Right atrium auricular region (tissue), 2 donors: Measurements from ENCODE around the gene TRPV2. TPM values are rescaled to one million over a fixed set of nuclear protein-coding genes. Genes with fewer than 3 reads are reported as not detected.
"Not testable (repeated sequence)": the region's sequence is repeated elsewhere in the genome, so short reads cannot be mapped to it uniquely, and the experiment has no call there.

Source experiments
- DNase-seq: peaks from one replicate; pipeline ENCODE4 v3.0.0-alpha.2; 2019; ENCODE audit warnings: low spot score
- H3K27ac ChIP-seq, 2 donors: fragments of 200-600 bp; sonication (generic); 1 replicate in 1 of 2; 2 replicates in 1 of 2; pipeline ENCODE4 v1.5.1; 2016 to 2019
- H3K27me3 ChIP-seq, 2 donors: fragments of 200-600 bp; sonication (generic); one replicate each; pipeline versions ENCODE4 v1.5.1 to v1.6.0; 2017 to 2019
- H3K36me3 ChIP-seq: fragments of 200-600 bp; sonication (generic); one replicate; pipeline ENCODE4 v1.5.1; 2016
- H3K4me1 ChIP-seq, 2 donors: fragments of 200-600 bp; sonication (generic); one replicate each; pipeline versions ENCODE4 v1.5.1 to v1.6.0; 2017 to 2019
- H3K4me3 ChIP-seq, 2 donors: fragments of 200-600 bp; sonication (generic); 1 replicate in 1 of 2; 2 replicates in 1 of 2; pipeline ENCODE4 v1.5.1; 2017 to 2019; ENCODE audit warnings: mild to moderate bottlenecking in 1 of 2, moderate library complexity in 1 of 2
- H3K9me3 ChIP-seq, 2 donors: fragments of 200-600 bp; sonication (generic); one replicate each; pipeline ENCODE4 v1.5.1; 2019
- total RNA-seq, 2 donors: library from RNA; depleted of rRNA; stranded (reverse); fragments of >200 nt; gene quantifications; one replicate each; pipeline ENCODE4 v1.1.0, GENCODE V29; 2016
- TF ChIP-seq, protein P1 (sequence below), 2 donors: fragments of 200-600 bp; sonication (generic); IDR thresholded peaks; one replicate each; pipeline ENCODE4 v1.5.1; 2019; ENCODE audit warnings: antibody characterized with exemption in 2 of 2

Gene TRPV2
- total RNA-seq, 2 donors from 2014 or later = 6.7 to 15.0 TPM

DNA sequence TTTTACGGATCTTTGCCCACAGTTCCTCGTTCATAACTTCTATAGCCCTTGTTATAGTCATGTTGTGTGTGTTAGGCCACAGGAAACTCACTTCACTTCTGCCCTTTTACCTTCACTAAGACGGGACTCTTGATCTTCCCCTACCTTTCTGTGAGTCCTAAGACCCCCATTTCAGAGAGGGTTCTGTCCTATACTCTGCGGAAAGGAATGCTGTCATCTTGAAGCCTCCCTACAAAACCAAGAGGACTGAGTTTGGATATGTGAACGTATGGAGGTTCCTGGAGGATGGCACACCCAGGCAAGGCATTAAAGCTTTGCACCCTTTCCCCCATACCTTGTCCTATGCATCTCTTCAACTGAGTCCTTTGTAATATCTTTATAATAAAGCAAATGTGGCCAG, 30.8 kb upstream of the TRPV2 start:
- H3K27me3 ChIP-seq = no peaks in the 10 kb centered on the region
- DNase-seq = no peak
- H3K4me1 ChIP-seq = peaks cover 0 to 35% of the 10 kb centered on the region in 2 donors
- no peak overlapping the region for H3K4me3 ChIP-seq
- H3K27ac ChIP-seq = no peak overlapping the region
- H3K9me3 ChIP-seq = no peaks in the 10 kb centered on the region
- TF ChIP-seq, protein P1, sequence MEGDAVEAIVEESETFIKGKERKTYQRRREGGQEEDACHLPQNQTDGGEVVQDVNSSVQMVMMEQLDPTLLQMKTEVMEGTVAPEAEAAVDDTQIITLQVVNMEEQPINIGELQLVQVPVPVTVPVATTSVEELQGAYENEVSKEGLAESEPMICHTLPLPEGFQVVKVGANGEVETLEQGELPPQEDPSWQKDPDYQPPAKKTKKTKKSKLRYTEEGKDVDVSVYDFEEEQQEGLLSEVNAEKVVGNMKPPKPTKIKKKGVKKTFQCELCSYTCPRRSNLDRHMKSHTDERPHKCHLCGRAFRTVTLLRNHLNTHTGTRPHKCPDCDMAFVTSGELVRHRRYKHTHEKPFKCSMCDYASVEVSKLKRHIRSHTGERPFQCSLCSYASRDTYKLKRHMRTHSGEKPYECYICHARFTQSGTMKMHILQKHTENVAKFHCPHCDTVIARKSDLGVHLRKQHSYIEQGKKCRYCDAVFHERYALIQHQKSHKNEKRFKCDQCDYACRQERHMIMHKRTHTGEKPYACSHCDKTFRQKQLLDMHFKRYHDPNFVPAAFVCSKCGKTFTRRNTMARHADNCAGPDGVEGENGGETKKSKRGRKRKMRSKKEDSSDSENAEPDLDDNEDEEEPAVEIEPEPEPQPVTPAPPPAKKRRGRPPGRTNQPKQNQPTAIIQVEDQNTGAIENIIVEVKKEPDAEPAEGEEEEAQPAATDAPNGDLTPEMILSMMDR (IDR thresholded peaks at IDR 0.05) = no peak
- peaks cover 20% of the 10 kb centered on the region for H3K36me3 ChIP-seq

DNA sequence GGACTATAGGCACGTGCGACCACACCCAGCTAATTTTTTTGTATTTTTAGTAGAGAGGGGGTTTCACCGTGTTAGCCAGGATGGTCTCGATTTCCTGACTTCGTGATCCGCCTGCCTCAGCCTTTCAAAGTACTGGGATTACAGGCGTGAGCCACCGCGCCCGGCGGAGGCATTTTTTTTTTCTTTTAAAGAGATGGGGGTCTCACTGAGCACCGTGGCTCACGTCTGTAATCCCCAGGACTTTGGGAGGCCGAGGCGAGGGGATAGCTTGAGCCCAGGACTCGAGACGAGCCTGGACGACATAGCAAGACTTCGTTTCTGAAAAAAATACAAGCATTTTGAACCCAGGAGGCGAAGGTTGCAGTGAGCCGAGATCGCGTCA, 29.3 kb upstream of the TRPV2 start:
- H3K4me1 ChIP-seq = peaks cover 0 to 35% of the 10 kb centered on the region in 2 donors
- H3K27me3 ChIP-seq, DNase-seq, H3K9me3 ChIP-seq: not testable (repeated sequence)
- peak overlapping the region in 1 of 2 donors; percentile 60 for H3K4me3 ChIP-seq
- H3K27ac ChIP-seq = peak overlapping the region in 1 of 2 donors; percentile 63
- peaks cover 20% of the 10 kb centered on the region for H3K36me3 ChIP-seq

DNA sequence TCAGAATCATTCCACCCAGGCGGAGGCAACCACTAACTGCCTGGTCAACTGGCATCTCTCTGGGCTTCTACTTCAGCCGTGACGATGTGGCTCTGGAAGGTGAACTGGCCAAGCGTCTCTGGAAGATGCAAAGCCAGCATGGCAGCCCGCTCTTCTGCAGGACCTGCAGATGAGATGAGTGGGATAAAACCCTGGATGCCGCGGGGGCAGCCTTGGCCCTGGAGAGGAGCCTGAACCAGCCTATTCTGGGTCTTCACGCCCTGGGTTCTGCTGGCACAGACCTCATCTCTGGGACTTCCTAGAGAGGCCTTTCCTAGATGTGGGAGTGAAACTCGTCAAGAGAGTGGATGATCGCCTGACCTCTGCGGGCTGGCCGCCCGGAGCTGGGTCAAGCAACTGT, 23.9 kb upstream of the TRPV2 start:
- Histone ChIP-seq H3K9me3 (no peaks in the 10 kb centered on the region), H3K36me3 (no peaks in the 10 kb centered on the region), H3K27me3 (no peaks in the 10 kb centered on the region), H3K4me3 (no peak overlapping the region), H3K27ac (no peak overlapping the region), H3K4me1 (peaks cover 0 to 11% of the 10 kb centered on the region in 2 donors)
- TF ChIP-seq, protein P1 (IDR thresholded peaks at IDR 0.05) = no peak
- DNase-seq = no peak

DNA sequence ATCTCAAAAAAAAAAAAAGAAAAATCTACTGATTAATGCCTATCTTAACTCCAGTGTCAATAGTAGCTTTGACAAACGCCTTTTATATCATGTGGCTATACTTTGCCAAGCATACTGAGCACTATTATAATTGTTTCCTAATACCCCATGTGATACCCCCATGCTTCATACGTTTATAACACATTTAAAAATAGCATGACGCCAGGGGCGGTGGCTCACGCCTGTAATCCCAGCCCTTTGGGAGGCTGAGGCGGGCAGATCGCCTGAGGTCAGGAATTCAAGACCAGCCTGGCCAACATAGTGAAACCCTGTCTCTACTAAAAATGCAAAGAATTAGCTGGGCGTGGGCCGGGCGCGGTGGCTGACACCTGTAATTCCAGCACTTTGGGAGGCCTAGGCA, 22.9 kb upstream of the TRPV2 start:
- H3K36me3 ChIP-seq, DNase-seq, H3K27ac ChIP-seq, H3K4me1 ChIP-seq, H3K4me3 ChIP-seq, H3K27me3 ChIP-seq, H3K9me3 ChIP-seq: not testable (repeated sequence)

DNA sequence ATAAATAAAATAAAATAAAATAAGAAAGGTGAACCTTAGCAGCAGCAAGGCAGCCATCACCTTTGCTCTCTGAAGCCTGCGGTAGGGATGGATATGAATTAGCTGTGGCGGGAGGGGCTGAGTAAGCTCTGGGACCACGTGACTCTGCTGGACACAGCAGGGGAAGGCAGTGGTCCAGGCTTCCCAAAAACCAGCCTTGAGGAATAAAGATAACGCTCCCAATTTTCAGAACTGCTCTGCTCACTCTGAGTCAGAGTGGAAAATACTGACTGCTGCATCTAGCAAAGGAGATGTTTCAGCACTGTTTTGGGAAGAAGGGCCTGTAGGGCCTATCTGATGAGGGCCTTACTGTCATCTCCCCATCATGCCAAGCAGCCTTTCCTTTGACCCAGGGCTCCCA, 19.5 kb upstream of the TRPV2 start:
- not testable (repeated sequence) for H3K9me3 ChIP-seq, H3K4me1 ChIP-seq, H3K27me3 ChIP-seq, H3K36me3 ChIP-seq, H3K4me3 ChIP-seq
- peak; percentile 79 for DNase-seq
- H3K27ac ChIP-seq = peak overlapping the region; percentile 67 to 68

DNA sequence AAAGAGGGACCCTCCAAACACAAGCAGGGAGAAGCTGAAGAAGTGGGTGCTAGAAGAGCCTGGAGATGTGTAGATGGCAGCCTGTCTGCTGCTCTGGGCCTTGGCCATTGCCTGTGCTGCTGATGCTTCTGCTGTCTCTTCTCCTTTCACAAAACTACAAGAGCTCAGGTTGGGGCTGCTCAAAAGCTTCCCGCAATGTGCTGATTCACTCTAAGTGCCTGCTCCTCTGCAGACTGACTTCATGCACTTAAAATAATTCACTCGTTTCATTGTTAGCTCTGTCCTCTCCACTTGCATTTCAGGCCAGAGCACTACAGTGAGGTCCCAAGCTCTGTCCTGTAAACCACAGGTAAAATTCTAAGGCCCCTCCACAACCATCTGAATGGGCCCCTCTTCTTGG, 18.7 kb upstream of the TRPV2 start:
- H3K4me3 ChIP-seq, H3K9me3 ChIP-seq, DNase-seq, H3K4me1 ChIP-seq, H3K27me3 ChIP-seq, H3K36me3 ChIP-seq: not testable (repeated sequence)
- H3K27ac ChIP-seq = peak overlapping the region; percentile 67 to 68

DNA sequence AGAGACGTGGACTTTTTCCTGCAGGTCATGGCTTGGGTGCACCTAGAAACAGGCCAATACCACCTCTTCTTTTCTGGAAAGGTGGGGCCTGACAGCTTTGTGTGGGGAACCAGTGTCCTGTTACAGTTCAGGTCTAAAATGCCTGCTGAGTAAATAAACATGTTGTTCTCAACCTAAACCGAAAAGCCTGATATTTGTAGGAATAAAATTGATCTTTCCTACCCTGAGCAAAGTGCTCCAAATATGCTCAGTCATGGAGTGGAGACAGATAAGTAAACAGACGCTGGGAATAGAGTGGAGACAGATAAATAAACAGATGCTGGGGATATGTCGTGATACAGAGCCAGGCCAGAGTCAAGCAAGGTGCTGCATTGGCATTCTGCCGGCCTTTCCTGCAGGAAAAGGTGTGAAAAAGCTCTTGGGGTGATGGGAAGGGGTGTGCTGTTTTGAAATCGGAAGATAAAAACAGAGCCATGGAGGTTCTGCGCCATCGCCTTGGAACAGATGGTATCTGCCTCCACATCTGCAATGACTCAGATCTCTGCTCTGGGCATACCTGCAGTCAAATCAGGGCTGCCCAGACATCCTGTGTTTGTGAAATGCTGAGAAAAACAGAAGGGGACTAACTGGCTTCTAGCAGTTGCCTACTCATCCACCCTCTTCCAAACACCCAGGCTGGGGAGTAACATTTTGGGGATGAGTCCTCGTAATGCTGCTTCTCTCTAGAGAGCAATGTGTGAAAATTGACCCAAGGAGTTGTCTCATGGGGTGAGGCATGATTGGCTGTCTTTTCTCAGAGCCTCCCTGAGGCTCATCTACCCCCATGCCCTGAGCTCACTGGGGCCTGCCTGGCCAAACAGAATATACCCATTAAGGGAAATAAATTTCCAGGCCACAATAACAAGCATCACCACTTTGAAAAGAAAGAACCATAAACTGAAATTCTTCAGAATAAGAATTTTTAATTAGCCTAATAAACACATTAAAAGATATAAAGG, 16.8 kb upstream of the TRPV2 start:
- Histone ChIP-seq H3K4me3 (no peak overlapping the region), H3K27me3 (no peaks in the 10 kb centered on the region), H3K4me1 (peaks cover 0 to 7% of the 10 kb centered on the region in 2 donors), H3K36me3 (no peaks in the 10 kb centered on the region), H3K9me3 (no peaks in the 10 kb centered on the region), H3K27ac (no peak overlapping the region)
- DNase-seq = no peak
- TF ChIP-seq, protein P1 (IDR thresholded peaks at IDR 0.05) = no peak

DNA sequence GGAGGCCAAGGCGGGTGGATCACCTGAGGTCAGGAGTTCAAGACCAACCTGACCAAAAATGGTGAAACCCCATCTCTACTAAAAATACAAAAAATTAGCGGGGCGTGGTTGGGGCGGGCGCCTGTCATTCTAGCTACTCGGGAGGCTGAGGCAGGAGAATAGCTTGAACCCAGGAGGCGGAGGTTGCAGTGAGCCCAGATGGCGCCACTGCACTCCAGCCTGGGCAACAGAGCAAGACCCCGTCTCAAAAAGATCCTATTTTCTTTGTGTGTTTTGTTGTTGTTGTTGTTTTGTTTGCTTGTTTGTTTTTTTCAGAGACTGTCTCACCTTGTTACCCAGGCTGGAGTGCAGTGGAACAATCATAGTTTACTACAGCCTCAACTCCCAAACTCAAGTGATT, 11.5 kb upstream of the TRPV2 start:
- not testable (repeated sequence) for H3K27ac ChIP-seq, H3K4me3 ChIP-seq, H3K27me3 ChIP-seq, DNase-seq, H3K36me3 ChIP-seq, H3K9me3 ChIP-seq
- H3K4me1 ChIP-seq = peaks cover 0 to 22% of the 10 kb centered on the region in 2 donors
